ENCODE data around the gene TUBB2B.

The TUBB2B gene

GRCh38 chr6:3220366-3220765 lies 7.1 kb downstream of the TUBB2B start:
- TF ChIP-seq, protein P1, sequence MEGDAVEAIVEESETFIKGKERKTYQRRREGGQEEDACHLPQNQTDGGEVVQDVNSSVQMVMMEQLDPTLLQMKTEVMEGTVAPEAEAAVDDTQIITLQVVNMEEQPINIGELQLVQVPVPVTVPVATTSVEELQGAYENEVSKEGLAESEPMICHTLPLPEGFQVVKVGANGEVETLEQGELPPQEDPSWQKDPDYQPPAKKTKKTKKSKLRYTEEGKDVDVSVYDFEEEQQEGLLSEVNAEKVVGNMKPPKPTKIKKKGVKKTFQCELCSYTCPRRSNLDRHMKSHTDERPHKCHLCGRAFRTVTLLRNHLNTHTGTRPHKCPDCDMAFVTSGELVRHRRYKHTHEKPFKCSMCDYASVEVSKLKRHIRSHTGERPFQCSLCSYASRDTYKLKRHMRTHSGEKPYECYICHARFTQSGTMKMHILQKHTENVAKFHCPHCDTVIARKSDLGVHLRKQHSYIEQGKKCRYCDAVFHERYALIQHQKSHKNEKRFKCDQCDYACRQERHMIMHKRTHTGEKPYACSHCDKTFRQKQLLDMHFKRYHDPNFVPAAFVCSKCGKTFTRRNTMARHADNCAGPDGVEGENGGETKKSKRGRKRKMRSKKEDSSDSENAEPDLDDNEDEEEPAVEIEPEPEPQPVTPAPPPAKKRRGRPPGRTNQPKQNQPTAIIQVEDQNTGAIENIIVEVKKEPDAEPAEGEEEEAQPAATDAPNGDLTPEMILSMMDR (IDR thresholded peaks at IDR 0.05; ENCODE audit: low read length, missing control alignments) = no peak
- H3K4me3 ChIP-seq (replicated peaks; ENCODE audit: low read depth, low read length) = no peak overlapping the region
- DNase-seq (ENCODE audit: low read depth) = no peak

DNA sequence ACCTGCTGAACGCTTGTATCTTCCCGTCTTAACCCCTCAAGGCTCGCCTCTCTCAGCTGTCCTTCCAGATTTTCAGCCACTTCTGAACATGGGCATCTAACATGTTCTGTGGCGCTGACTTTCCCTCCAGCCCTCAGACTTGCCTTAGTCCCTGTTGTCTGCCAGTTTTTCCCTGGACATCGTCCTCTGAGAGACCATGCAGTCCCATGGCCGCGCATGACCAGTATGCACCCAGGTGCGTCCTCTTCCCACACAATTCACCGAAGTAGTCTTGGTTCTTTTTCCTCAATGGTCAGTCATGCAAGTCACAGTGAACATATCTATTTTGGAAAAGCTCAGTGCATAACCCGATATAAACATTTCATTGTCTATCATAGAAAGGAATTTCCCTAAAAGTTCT lies 9.2 kb downstream of the TUBB2B start:
- TF ChIP-seq, protein P1 (IDR thresholded peaks at IDR 0.05; ENCODE audit: low read length, missing control alignments) = no peak
- no peak for DNase-seq (ENCODE audit: low read depth)
- H3K4me3 ChIP-seq (replicated peaks; ENCODE audit: low read depth, low read length) = no peak overlapping the region

GRCh38 chr6:3217286-3217685 lies 10.2 kb downstream of the TUBB2B start:
- no peak overlapping the region for H3K4me3 ChIP-seq (replicated peaks; ENCODE audit: low read depth, low read length)
- no peak for DNase-seq (ENCODE audit: low read depth)
- TF ChIP-seq, protein P1 (IDR thresholded peaks at IDR 0.05; ENCODE audit: low read length, missing control alignments) = no peak

DNA sequence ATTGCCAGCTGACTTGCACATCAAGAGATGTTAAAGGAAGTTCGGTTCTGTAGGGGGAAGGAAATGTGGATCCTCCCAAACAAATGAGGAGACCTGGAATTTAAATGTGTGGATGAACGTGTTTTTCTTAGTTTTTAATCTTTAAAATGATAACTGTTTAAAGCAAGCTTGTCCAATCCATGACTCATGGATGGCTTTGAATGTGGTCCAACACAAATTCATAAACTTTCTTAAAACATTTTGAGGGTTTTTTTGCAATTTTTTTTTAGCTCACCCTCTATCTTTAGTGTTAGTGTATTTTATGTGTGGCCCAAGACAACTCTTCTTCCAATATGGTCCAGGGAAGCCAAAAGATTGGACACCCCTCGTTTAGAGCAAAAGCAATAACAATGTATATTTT lies 12.6 kb downstream of the TUBB2B start:
- TF ChIP-seq, protein P1 (IDR thresholded peaks at IDR 0.05; ENCODE audit: low read length, missing control alignments) = no peak
- DNase-seq (ENCODE audit: low read depth) = peak; percentile 42

GRCh38 chr6:3213334-3213695 lies 14.1 kb downstream of the TUBB2B start:
- DNase-seq (ENCODE audit: low read depth) = no peak
- TF ChIP-seq, protein P1 (IDR thresholded peaks at IDR 0.05; ENCODE audit: low read length, missing control alignments) = no peak
- H3K4me3 ChIP-seq (replicated peaks; ENCODE audit: low read depth, low read length) = no peak overlapping the region

More for the DNA sequence above, 12.6 kb downstream of the TUBB2B start:
- no peak overlapping the region for H3K4me3 ChIP-seq (replicated peaks; ENCODE audit: low read depth, low read length)

GRCh38 chr6:3212261-3212660 lies 15.2 kb downstream of the TUBB2B start:
- H3K4me3 ChIP-seq (replicated peaks; ENCODE audit: low read depth, low read length) = no peak overlapping the region
- TF ChIP-seq, protein P1 (IDR thresholded peaks at IDR 0.05; ENCODE audit: low read length, missing control alignments) = no peak
- DNase-seq (ENCODE audit: low read depth) = no peak

DNA sequence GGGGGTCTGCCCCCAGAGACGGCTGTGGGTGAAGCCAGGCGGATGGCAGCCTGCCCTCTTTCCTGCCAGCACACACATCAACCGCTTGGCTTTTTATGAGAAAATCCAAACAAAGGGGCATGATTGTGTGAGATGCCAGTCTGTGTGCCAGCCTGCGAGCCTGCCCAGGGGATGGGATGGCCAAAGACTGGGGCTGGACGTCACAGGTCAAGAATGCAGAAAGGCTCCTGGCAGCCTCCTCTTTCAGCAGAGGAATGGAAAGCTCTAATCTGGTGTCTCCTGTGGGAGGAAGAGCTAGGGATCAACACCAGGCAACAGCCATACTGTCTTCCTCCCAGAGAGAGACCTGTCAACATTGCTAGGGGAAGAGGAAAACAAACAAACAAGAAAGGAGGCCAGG lies 15.8 kb downstream of the TUBB2B start:
- TF ChIP-seq, protein P1 (IDR thresholded peaks at IDR 0.05; ENCODE audit: low read length, missing control alignments) = no peak
- no peak overlapping the region for H3K4me3 ChIP-seq (replicated peaks; ENCODE audit: low read depth, low read length)
- DNase-seq (ENCODE audit: low read depth) = peak; percentile 45
